Vagina (tissue), 2 donors: Measurements from ENCODE around the gene DNAH2. TPM values are rescaled to one million over a fixed set of nuclear protein-coding genes. Genes with fewer than 3 reads are reported as not detected.

Experiments used
- DNase-seq, 2 donors: peaks; one replicate each; pipeline ENCODE4 v3.0.0-alpha.2; 2017; ENCODE audit errors: extremely low spot score in 2 of 2
- H3K27ac ChIP-seq: fragments of 200-600 bp; sonication (generic); one replicate; pipeline ENCODE4 v1.5.1; 2019
- H3K27me3 ChIP-seq: fragments of 200-600 bp; sonication (generic); one replicate; pipeline ENCODE4 v1.5.1; 2019
- H3K36me3 ChIP-seq, 2 donors: fragments of 200-600 bp; sonication (generic); one replicate each; pipeline ENCODE4 v1.5.1; 2017 to 2019
- H3K4me1 ChIP-seq: fragments of 200-600 bp; sonication (generic); one replicate; pipeline ENCODE4 v1.5.1; 2019
- H3K4me3 ChIP-seq, 2 donors: fragments of 200-600 bp; sonication (generic); 1 replicate in 1 of 2; 2 replicates in 1 of 2; pipeline ENCODE4 v1.5.1; 2016 to 2019
- H3K9me3 ChIP-seq: fragments of 200-600 bp; sonication (generic); one replicate; pipeline ENCODE4 v1.5.1; 2019
- POLR2A ChIP-seq, 2 donors: fragments of 450-650 bp; IDR thresholded peaks; one replicate each; pipeline ENCODE4 v1.6.1; 2017; ENCODE audit warnings: antibody characterized with exemption in 2 of 2, mild to moderate bottlenecking in 2 of 2, moderate library complexity in 2 of 2
- POLR2AphosphoS5 ChIP-seq, 2 donors: sonication (generic); formaldehyde crosslinking; IDR thresholded peaks; one replicate each; pipeline ENCODE4 v1.9.0; 2017; ENCODE audit warnings: antibody characterized with exemption in 2 of 2, mild to moderate bottlenecking in 2 of 2, low read depth in 1 of 2; ENCODE audit not compliant: insufficient read depth in 1 of 2
- intact Hi-C: fragments of 100-400 bp; cut with DNase I; formaldehyde crosslinking; loops from one replicate; pipeline ENCODE4 v1.15.1; 2023
- total RNA-seq: library from RNA; depleted of rRNA; stranded (reverse); fragments of >200 nt; gene quantifications from one replicate; pipeline ENCODE4 v1.2.3, GENCODE V29; 2016
- TF ChIP-seq, protein P1 (sequence below), 3 experiments: fragments of 450-650 bp in 2 of 3; fragments of 200-600 bp in 1 of 3; sonication (generic) in 1 of 3; IDR thresholded peaks; one replicate each; pipeline ENCODE4 v1.5.1; 2017 to 2019; ENCODE audit warnings: antibody characterized with exemption in 3 of 3, mild to moderate bottlenecking in 2 of 3, moderate library complexity in 2 of 3

The DNAH2 gene
- total RNA-seq, 1 donor from 2014 or later, result 0.49 TPM

GRCh38 chr17:7873051-7873450 lies 155.5 kb downstream of the DNAH2 start:
- H3K36me3 ChIP-seq, result no peaks in the 10 kb centered on the region
- H3K27me3 ChIP-seq, result no peaks in the 10 kb centered on the region
- intact Hi-C loops, result no loop called here
- H3K4me3 ChIP-seq, result no peak overlapping the region
- DNase-seq, result no peak
- H3K27ac ChIP-seq, result no peak overlapping the region
- H3K4me1 ChIP-seq, result peaks cover 5% of the 10 kb centered on the region
- H3K9me3 ChIP-seq, result no peaks in the 10 kb centered on the region
- TF ChIP-seq POLR2A (IDR thresholded peaks at IDR 0.05), result no peak
- TF ChIP-seq, protein P1, sequence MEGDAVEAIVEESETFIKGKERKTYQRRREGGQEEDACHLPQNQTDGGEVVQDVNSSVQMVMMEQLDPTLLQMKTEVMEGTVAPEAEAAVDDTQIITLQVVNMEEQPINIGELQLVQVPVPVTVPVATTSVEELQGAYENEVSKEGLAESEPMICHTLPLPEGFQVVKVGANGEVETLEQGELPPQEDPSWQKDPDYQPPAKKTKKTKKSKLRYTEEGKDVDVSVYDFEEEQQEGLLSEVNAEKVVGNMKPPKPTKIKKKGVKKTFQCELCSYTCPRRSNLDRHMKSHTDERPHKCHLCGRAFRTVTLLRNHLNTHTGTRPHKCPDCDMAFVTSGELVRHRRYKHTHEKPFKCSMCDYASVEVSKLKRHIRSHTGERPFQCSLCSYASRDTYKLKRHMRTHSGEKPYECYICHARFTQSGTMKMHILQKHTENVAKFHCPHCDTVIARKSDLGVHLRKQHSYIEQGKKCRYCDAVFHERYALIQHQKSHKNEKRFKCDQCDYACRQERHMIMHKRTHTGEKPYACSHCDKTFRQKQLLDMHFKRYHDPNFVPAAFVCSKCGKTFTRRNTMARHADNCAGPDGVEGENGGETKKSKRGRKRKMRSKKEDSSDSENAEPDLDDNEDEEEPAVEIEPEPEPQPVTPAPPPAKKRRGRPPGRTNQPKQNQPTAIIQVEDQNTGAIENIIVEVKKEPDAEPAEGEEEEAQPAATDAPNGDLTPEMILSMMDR (IDR thresholded peaks at IDR 0.05), result no peak
- TF ChIP-seq POLR2AphosphoS5 (IDR thresholded peaks at IDR 0.05; ENCODE audit: insufficient read depth in 1 of 2, low read depth in 1 of 2), result no peak

GRCh38 chr17:7875804-7876370 lies 158.3 kb downstream of the DNAH2 start:
- no peaks in the 10 kb centered on the region for H3K27me3 ChIP-seq
- no peaks in the 10 kb centered on the region for H3K9me3 ChIP-seq
- TF ChIP-seq POLR2A (IDR thresholded peaks at IDR 0.05), result no peak
- TF ChIP-seq, protein P1 (IDR thresholded peaks at IDR 0.05), result no peak
- TF ChIP-seq POLR2AphosphoS5 (IDR thresholded peaks at IDR 0.05; ENCODE audit: insufficient read depth in 1 of 2, low read depth in 1 of 2), result no peak
- DNase-seq, result no peak
- H3K36me3 ChIP-seq, result peaks cover 0 to 6% of the 10 kb centered on the region in 2 donors
- no peak overlapping the region for H3K4me3 ChIP-seq
- H3K27ac ChIP-seq, result no peak overlapping the region
- H3K4me1 ChIP-seq, result peaks cover 5% of the 10 kb centered on the region
- intact Hi-C loops, result no loop called here

DNA sequence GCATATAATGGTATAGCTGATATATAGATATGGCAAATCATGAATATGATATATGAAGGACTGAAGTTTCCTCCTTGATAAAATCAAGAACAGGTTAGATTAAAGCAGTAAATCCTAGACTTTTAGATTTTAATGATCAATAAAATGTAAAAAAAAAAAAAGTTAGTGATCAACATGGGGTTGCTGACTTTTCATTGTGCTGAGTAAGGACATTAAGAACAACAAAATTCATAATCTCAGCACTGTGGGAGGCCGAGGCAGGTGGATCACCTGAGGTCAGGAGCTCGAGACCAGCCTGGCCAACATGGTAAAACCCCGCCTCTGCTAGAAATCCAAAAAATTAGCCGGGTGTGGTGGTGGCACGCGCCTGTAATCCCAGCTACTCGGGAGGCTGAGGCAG lies 160.7 kb downstream of the DNAH2 start:
- Histone ChIP-seq H3K4me1 (peaks cover 29% of the 10 kb centered on the region), H3K27me3 (no peaks in the 10 kb centered on the region), H3K36me3 (peaks cover 0 to 9% of the 10 kb centered on the region in 2 donors), H3K27ac (no peak overlapping the region), H3K4me3 (no peak overlapping the region), H3K9me3 (no peaks in the 10 kb centered on the region)
- intact Hi-C loops, result no loop called here
- TF ChIP-seq POLR2A (IDR thresholded peaks at IDR 0.05), result no peak
- TF ChIP-seq POLR2AphosphoS5 (IDR thresholded peaks at IDR 0.05; ENCODE audit: insufficient read depth in 1 of 2, low read depth in 1 of 2), result no peak
- TF ChIP-seq, protein P1 (IDR thresholded peaks at IDR 0.05), result no peak
- peak in 1 of 2 donors; percentile 6 for DNase-seq

GRCh38 chr17:7880076-7880868 lies 162.7 kb downstream of the DNAH2 start:
- TF ChIP-seq POLR2AphosphoS5 (IDR thresholded peaks at IDR 0.05; ENCODE audit: insufficient read depth in 1 of 2, low read depth in 1 of 2) (no peak), POLR2A (IDR thresholded peaks at IDR 0.05) (no peak)
- TF ChIP-seq, protein P1 (IDR thresholded peaks at IDR 0.05), result no peak
- no peak overlapping the region for H3K27ac ChIP-seq
- no peak overlapping the region for H3K4me3 ChIP-seq
- DNase-seq, result no peak
- intact Hi-C loops, result no loop called here
- peaks cover 0 to 9% of the 10 kb centered on the region in 2 donors for H3K36me3 ChIP-seq
- H3K4me1 ChIP-seq, result peaks cover 29% of the 10 kb centered on the region
- no peaks in the 10 kb centered on the region for H3K9me3 ChIP-seq
- no peaks in the 10 kb centered on the region for H3K27me3 ChIP-seq
